Mesothelial cell of epicardium (in vitro differentiated cells): ENCODE results near the gene OR2C1. TPM values are rescaled to one million over a fixed set of nuclear protein-coding genes. Genes with fewer than 3 reads are reported as not detected.

Experiments used
- DNase-seq, 2 experiments: peaks; one replicate each; pipeline ENCODE4 v3.0.0; 2021; ENCODE audit warnings: low spot score in 2 of 2; ENCODE audit not compliant: unreplicated experiment in 2 of 2
- H3K27ac Mint-ChIP-seq: 2 replicates; pipeline ENCODE4 v1.8.0; 2021; ENCODE audit warnings: mixed read lengths
- H3K27me3 Mint-ChIP-seq: 2 replicates; pipeline ENCODE4 v1.8.0; 2021; ENCODE audit warnings: low read depth, mixed read lengths
- H3K36me3 Mint-ChIP-seq: 2 replicates; pipeline ENCODE4 v1.8.0; 2021; ENCODE audit warnings: mixed read lengths
- H3K4me1 Mint-ChIP-seq: 2 replicates; pipeline ENCODE4 v1.8.0; 2021; ENCODE audit warnings: mixed read lengths
- H3K4me3 Mint-ChIP-seq: 2 replicates; pipeline ENCODE4 v1.8.0; 2021; ENCODE audit warnings: mild to moderate bottlenecking, moderate library complexity, mixed read lengths
- H3K9me3 Mint-ChIP-seq: 2 replicates; pipeline ENCODE4 v1.8.0; 2021; ENCODE audit warnings: mixed read lengths
- total RNA-seq: library from RNA; stranded (reverse); gene quantifications from 3 replicates; pipeline ENCODE4 v1.2.1, GENCODE V29; 2021
- TF ChIP-seq, protein P1 (sequence below): fragments of 200-600 bp; sonication (generic); IDR thresholded peaks from one replicate; pipeline ENCODE4 v1.5.0; 2021; ENCODE audit warnings: antibody characterized with exemption; ENCODE audit not compliant: unreplicated experiment

The OR2C1 gene
- total RNA-seq, 1 donor from 2014 or later = 0.47 TPM

DNA sequence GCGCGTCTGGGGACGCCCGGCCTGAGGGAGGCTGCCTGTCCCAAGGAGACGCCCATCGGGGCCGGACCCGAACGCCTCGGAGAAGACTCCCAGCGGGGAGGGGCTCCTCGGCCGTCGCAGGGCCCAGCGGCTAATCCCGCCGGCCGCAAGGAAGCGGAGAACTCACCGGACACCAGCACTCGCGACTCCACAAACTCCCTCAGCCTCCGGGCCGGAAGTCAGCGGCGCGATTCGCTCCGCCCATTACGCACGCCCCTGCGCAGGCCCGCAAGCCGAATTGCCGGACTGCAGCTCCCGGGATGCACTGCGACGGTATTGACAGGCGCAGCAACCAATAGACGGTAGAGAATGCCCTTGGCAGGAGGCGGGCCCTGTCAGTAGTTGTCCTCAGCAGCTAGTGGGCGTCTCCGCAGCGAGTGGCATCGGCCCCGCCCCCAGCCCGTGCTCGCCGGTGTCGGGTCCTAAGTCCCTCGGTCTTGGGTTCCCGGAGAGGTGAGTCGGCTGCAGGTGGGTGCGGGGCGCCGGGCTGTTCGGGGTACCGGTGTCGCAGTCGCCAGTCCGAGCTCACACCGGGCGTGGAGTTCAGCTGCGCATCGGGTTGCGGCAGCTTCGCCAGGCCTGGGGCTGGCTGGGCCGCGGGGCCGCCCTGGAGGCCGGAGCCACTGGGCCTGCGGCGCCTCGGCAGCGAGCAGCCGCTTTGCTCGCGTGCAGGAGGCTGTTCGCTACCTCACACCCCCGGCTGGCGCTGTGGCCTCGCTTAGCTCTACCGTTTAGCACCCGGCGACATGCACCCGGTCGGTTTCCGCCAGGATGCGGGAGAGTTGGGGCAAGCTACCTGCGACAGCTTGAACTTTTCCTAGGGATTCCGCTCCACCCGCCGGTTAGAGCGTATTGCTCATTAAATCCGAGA, 45.3 kb downstream of the OR2C1 start, which contains the start of the genes ZNF174 and ZSCAN32:
ZNF174 (plus strand) TSS at position 437 of the 910 bp plus-strand sequence. CDS start 790 bp downstream, outside the sequence.
ZSCAN32 (minus strand) TSS at position 226 of the 910 bp plus-strand sequence. CDS start 3,447 bp downstream, outside the sequence.
- Mint-ChIP-seq H3K27ac (peak within 1 kb of the TSS; percentile 94), H3K27me3 (no peaks in the 10 kb centered on the region), H3K4me3 (peak within 1 kb of the TSS; percentile 80), H3K4me1 (peaks cover 13% of the 10 kb centered on the region), H3K9me3 (peaks cover 37% of the 10 kb centered on the region), H3K36me3 (peaks cover 62% of the 10 kb centered on the region)
- TF ChIP-seq, protein P1, sequence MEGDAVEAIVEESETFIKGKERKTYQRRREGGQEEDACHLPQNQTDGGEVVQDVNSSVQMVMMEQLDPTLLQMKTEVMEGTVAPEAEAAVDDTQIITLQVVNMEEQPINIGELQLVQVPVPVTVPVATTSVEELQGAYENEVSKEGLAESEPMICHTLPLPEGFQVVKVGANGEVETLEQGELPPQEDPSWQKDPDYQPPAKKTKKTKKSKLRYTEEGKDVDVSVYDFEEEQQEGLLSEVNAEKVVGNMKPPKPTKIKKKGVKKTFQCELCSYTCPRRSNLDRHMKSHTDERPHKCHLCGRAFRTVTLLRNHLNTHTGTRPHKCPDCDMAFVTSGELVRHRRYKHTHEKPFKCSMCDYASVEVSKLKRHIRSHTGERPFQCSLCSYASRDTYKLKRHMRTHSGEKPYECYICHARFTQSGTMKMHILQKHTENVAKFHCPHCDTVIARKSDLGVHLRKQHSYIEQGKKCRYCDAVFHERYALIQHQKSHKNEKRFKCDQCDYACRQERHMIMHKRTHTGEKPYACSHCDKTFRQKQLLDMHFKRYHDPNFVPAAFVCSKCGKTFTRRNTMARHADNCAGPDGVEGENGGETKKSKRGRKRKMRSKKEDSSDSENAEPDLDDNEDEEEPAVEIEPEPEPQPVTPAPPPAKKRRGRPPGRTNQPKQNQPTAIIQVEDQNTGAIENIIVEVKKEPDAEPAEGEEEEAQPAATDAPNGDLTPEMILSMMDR = no peak
- peak; percentile 98 to 99 for DNase-seq

DNA sequence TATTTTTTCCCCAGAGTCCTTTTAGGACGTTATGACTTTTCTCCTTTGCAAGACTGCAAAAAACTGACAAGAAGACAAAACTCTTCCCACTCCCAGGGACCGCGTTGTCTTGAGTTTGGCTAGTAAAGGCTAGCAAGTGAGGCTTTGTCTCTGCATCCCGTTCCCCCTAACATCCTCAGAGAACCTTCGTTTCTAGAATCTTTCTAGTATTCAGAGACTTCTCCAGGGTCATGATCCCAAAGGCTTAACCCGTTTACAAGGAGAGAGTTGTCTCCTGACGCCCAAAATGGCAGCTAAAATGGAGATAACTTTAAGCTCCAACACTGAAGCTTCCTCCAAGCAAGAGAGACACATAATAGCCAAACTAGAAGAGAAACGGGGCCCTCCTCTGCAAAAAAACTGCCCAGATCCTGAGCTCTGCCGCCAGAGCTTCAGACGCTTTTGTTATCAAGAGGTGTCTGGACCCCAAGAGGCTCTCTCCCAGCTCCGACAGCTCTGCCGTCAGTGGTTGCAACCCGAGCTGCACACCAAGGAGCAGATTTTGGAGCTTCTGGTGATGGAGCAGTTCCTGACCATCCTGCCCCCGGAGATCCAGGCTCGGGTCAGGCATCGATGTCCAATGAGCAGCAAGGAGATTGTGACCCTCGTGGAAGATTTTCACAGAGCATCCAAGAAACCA, 46.2 kb downstream of the OR2C1 start:
- H3K27ac Mint-ChIP-seq = peak overlapping the region; percentile 94
- H3K4me3 Mint-ChIP-seq = peak overlapping the region; percentile 80
- DNase-seq = no peak
- TF ChIP-seq, protein P1 = no peak
- peaks cover 39% of the 10 kb centered on the region for H3K9me3 Mint-ChIP-seq
- H3K27me3 Mint-ChIP-seq = no peaks in the 10 kb centered on the region
- H3K36me3 Mint-ChIP-seq = peaks cover 63% of the 10 kb centered on the region
- peaks cover 13% of the 10 kb centered on the region for H3K4me1 Mint-ChIP-seq

Other genes with a start within 250 kb of the OR2C1 start
- gene ZNF205, start 243.3 kb upstream of the OR2C1 start, total RNA-seq = 15.4 to 16.7 TPM (median 16.0 TPM) in 3 replicates
- 12.2 to 13.4 TPM (median 12.7 TPM) in 3 replicates for gene ZNF213, start 220.9 kb upstream of the OR2C1 start, total RNA-seq
- not detected in 3 replicates for gene OR1F1, start 167.7 kb upstream of the OR2C1 start, total RNA-seq
- gene ZNF200, start 120.7 kb upstream of the OR2C1 start, total RNA-seq = 8.0 to 8.6 TPM (median 8.3 TPM) in 3 replicates
- gene MEFV, start 99.3 kb upstream of the OR2C1 start, total RNA-seq = 0.20 TPM in 1 of 3 replicates, not detected in the others
- 43.5 to 45.5 TPM (median 44.9 TPM) in 3 replicates for gene ZNF263, start 72.4 kb upstream of the OR2C1 start, total RNA-seq
- gene TIGD7, start 50.5 kb upstream of the OR2C1 start, total RNA-seq = 6.9 to 8.1 TPM (median 7.6 TPM) in 3 replicates
- gene ZNF75A, start 50.4 kb upstream of the OR2C1 start, total RNA-seq = 51.3 to 53.4 TPM (median 51.7 TPM) in 3 replicates
- gene ZSCAN32, start 45.1 kb downstream of the OR2C1 start, total RNA-seq = 18.4 to 19.7 TPM (median 18.9 TPM) in 3 replicates
- gene ZNF174, start 45.3 kb downstream of the OR2C1 start, total RNA-seq = 18.1 to 19.3 TPM (median 19.3 TPM) in 3 replicates
- 3.5 to 3.9 TPM (median 3.6 TPM) in 3 replicates for gene ZNF597, start 87.6 kb downstream of the OR2C1 start, total RNA-seq
- gene NAA60, start 87.8 kb downstream of the OR2C1 start, total RNA-seq = 49.7 to 52.2 TPM (median 50.6 TPM) in 3 replicates
- gene C16orf90, start 139.6 kb downstream of the OR2C1 start, total RNA-seq = not detected in 3 replicates
- 30.1 to 36.4 TPM (median 36.0 TPM) in 3 replicates for gene CLUAP1, start 145.1 kb downstream of the OR2C1 start, total RNA-seq
- 0.04 to 0.13 TPM in 2 of 3 replicates, not detected in the other for gene NLRC3, start 221.5 kb downstream of the OR2C1 start, total RNA-seq